Measurements from ENCODE around the gene KCND3. TPM values are rescaled to one million over a fixed set of nuclear protein-coding genes. Genes with fewer than 3 reads are reported as not detected.

The KCND3 gene
- total RNA-seq, 4 donors from 2014 or later: 1.4 to 3.5 (median 3.0) TPM

DNA sequence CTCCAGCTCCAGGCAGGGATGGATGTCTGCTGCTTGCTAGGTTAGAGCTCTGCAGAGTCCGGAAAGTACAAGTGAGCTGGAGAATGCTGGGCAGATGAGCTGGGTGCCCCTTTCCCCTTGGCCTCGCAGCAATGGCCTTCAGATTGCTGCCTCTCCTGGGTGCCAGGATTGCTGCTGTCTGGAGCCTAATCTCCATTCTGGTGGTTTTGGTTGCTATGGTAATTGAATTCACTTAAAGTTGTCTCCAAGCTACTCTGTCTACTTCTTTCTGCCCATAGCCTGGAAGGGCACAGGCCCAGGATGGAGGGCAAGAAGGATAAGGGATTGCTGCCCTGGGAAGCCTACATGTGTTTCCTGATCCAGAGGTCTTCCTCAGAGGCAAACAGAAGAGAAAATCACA lies 14.6 kb upstream of the KCND3 start:
- Histone ChIP-seq H3K9me3 (no peaks in the 10 kb centered on the region), H3K27ac (no peak overlapping the region), H3K27me3 (no peaks in the 10 kb centered on the region), H3K4me1 (no peaks in the 10 kb centered on the region), H3K4me3 (no peak overlapping the region), H3K36me3 (no peaks in the 10 kb centered on the region)
- DNase-seq: no peak
- in situ Hi-C loops (cut with MboI; ENCODE audit: low pct_ligation_motif_present in 1 of 4, low pct_unique_long_range_greater_than_20kb in 1 of 4, low sequenced_read_pairs in 3 of 4) (no loop called here), intact Hi-C loops (cut with DNase I; ENCODE audit: low total_unique reads) (no loop called here)
- 87% methylated on average over 2 of the region's 2 CpGs; no CpG with 5 or more reads in 1 of the 2 donors for WGBS, 2 donors (ENCODE audit: low coverage in 1 of 2)
- TF ChIP-seq EP300 (IDR thresholded peaks at IDR 0.05; ENCODE audit: low read depth): no peak
- TF ChIP-seq, protein P1, sequence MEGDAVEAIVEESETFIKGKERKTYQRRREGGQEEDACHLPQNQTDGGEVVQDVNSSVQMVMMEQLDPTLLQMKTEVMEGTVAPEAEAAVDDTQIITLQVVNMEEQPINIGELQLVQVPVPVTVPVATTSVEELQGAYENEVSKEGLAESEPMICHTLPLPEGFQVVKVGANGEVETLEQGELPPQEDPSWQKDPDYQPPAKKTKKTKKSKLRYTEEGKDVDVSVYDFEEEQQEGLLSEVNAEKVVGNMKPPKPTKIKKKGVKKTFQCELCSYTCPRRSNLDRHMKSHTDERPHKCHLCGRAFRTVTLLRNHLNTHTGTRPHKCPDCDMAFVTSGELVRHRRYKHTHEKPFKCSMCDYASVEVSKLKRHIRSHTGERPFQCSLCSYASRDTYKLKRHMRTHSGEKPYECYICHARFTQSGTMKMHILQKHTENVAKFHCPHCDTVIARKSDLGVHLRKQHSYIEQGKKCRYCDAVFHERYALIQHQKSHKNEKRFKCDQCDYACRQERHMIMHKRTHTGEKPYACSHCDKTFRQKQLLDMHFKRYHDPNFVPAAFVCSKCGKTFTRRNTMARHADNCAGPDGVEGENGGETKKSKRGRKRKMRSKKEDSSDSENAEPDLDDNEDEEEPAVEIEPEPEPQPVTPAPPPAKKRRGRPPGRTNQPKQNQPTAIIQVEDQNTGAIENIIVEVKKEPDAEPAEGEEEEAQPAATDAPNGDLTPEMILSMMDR (IDR thresholded peaks at IDR 0.05): no peak
- TF ChIP-seq POLR2AphosphoS5 (IDR thresholded peaks at IDR 0.05): no peak
- no peak for TF ChIP-seq POLR2A (IDR thresholded peaks at IDR 0.05)

DNA sequence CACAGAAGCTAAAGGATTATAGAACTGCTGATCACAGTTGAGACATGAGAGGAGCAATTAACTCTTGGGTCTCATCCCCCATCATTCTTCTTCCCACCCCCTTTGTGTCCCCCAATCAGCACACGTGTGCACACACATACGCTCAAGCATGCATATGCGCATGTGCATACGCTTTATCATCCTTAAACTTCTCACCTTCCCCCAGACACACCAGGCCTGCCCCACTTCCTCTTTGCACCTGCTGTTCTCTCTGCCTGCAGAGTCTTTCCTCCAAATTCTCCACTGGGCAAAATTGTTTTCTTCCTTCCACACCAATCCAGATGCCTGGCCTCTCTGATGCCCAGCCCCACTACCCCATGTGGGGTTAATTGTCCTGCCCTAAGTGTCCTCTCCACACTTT lies 13.0 kb upstream of the KCND3 start:
- in situ Hi-C loops (cut with MboI; ENCODE audit: low pct_ligation_motif_present in 1 of 4, low pct_unique_long_range_greater_than_20kb in 1 of 4, low sequenced_read_pairs in 3 of 4) (no loop called here), intact Hi-C loops (cut with DNase I; ENCODE audit: low total_unique reads) (no loop called here)
- H3K27ac ChIP-seq: no peak overlapping the region
- H3K27me3 ChIP-seq: no peaks in the 10 kb centered on the region
- WGBS, 2 donors (ENCODE audit: low coverage in 1 of 2): 76 to 97% methylated on average over 4 of the region's 4 CpGs
- DNase-seq: no peak
- no peaks in the 10 kb centered on the region for H3K4me1 ChIP-seq
- no peak overlapping the region for H3K4me3 ChIP-seq
- no peak for TF ChIP-seq POLR2A (IDR thresholded peaks at IDR 0.05)
- TF ChIP-seq, protein P1 (IDR thresholded peaks at IDR 0.05): no peak
- TF ChIP-seq POLR2AphosphoS5 (IDR thresholded peaks at IDR 0.05): no peak
- TF ChIP-seq EP300 (IDR thresholded peaks at IDR 0.05; ENCODE audit: low read depth): no peak
- H3K36me3 ChIP-seq: no peaks in the 10 kb centered on the region
- no peaks in the 10 kb centered on the region for H3K9me3 ChIP-seq

DNA sequence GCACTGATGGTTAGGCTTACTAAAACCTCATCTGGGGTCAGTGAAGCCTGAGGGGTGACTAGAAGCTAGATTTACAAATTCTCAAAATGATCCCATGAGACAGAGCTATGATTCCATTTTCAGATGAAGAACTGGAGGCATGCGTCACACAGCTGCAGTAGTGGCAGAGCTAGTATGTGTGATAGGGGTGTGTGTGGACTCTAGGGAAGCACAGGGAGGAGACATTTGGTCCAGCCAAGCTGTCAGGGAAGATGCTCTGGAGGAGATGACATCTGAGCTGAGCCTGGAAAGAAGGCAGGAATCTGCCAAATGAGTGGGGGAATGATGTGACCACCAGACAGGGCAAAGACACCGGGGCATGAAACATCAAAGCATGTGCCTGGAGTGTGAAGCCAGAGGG lies 12.0 kb upstream of the KCND3 start:
- intact Hi-C loops (cut with DNase I; ENCODE audit: low total_unique reads) (no loop called here), in situ Hi-C loops (cut with MboI; ENCODE audit: low pct_ligation_motif_present in 1 of 4, low pct_unique_long_range_greater_than_20kb in 1 of 4, low sequenced_read_pairs in 3 of 4) (no loop called here)
- Histone ChIP-seq H3K4me1 (no peaks in the 10 kb centered on the region), H3K9me3 (no peaks in the 10 kb centered on the region), H3K4me3 (no peak overlapping the region), H3K27me3 (no peaks in the 10 kb centered on the region), H3K27ac (no peak overlapping the region), H3K36me3 (no peaks in the 10 kb centered on the region)
- 74 to 75% methylated on average over 2 of the region's 2 CpGs for WGBS, 2 donors (ENCODE audit: low coverage in 1 of 2)
- DNase-seq: no peak
- TF ChIP-seq POLR2A (IDR thresholded peaks at IDR 0.05): no peak
- TF ChIP-seq, protein P1 (IDR thresholded peaks at IDR 0.05): no peak
- no peak for TF ChIP-seq EP300 (IDR thresholded peaks at IDR 0.05; ENCODE audit: low read depth)
- no peak for TF ChIP-seq POLR2AphosphoS5 (IDR thresholded peaks at IDR 0.05)

DNA sequence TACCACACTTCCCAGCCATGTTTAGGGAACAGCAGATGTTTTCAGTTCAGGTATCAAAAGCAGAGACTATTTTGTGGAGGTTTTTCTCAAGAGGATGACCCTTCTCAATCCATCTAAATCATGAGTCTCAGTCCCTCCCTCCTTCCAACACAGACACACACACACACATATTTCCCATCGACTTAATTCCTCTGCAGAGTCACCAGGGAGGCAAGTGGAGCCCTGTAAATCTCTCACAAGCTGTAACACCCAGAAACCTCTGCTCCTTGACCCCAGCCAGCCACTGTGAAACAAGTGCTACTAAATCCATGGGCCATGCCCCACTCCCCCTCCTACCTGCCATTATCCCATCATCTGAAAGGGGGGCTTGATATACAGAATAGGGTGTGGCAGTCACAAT lies 10.6 kb upstream of the KCND3 start:
- H3K4me1 ChIP-seq: no peaks in the 10 kb centered on the region
- no peaks in the 10 kb centered on the region for H3K27me3 ChIP-seq
- in situ Hi-C loops (cut with MboI; ENCODE audit: low pct_ligation_motif_present in 1 of 4, low pct_unique_long_range_greater_than_20kb in 1 of 4, low sequenced_read_pairs in 3 of 4) (no loop called here), intact Hi-C loops (cut with DNase I; ENCODE audit: low total_unique reads) (no loop called here)
- no peaks in the 10 kb centered on the region for H3K9me3 ChIP-seq
- WGBS, 2 donors (ENCODE audit: low coverage in 1 of 2): 32 to 33% methylated on average over 1 of the region's 1 CpG
- no peaks in the 10 kb centered on the region for H3K36me3 ChIP-seq
- H3K4me3 ChIP-seq: no peak overlapping the region
- DNase-seq: no peak
- H3K27ac ChIP-seq: no peak overlapping the region
- TF ChIP-seq, protein P1 (IDR thresholded peaks at IDR 0.05): no peak
- TF ChIP-seq EP300 (IDR thresholded peaks at IDR 0.05; ENCODE audit: low read depth) (no peak), POLR2A (IDR thresholded peaks at IDR 0.05) (no peak), POLR2AphosphoS5 (IDR thresholded peaks at IDR 0.05) (no peak)
